ENCODE results near the gene CPHXL. TPM values are rescaled to one million over a fixed set of nuclear protein-coding genes. Genes with fewer than 3 reads are reported as not detected.
A peak's percentile ranks its signal among the peaks of the same experiment; 100 is the strongest.

The CPHXL gene
- total RNA-seq, 3 donors from 2014 or later = not detected

GRCh38 chr16:75762746-75763145, 36.5 kb upstream of the CPHXL start:
- intact Hi-C loops (cut with DNase I, micrococcal nuclease) = loop anchor here in 1 of 2 donors (10.0 kb wide), 1 partner anchor 138 kb away; the partner anchor contains the start of gene ADAT1
- DNase-seq (no peak), ATAC-seq (no peak)
- Histone ChIP-seq H3K4me3 (no peak overlapping the region), H3K9me3 (no peaks in the 10 kb centered on the region), H3K4me1 (ENCODE audit: low read depth) (no peaks in the 10 kb centered on the region), H3K36me3 (ENCODE audit: low read depth) (no peaks in the 10 kb centered on the region)
- TF ChIP-seq, protein P1, sequence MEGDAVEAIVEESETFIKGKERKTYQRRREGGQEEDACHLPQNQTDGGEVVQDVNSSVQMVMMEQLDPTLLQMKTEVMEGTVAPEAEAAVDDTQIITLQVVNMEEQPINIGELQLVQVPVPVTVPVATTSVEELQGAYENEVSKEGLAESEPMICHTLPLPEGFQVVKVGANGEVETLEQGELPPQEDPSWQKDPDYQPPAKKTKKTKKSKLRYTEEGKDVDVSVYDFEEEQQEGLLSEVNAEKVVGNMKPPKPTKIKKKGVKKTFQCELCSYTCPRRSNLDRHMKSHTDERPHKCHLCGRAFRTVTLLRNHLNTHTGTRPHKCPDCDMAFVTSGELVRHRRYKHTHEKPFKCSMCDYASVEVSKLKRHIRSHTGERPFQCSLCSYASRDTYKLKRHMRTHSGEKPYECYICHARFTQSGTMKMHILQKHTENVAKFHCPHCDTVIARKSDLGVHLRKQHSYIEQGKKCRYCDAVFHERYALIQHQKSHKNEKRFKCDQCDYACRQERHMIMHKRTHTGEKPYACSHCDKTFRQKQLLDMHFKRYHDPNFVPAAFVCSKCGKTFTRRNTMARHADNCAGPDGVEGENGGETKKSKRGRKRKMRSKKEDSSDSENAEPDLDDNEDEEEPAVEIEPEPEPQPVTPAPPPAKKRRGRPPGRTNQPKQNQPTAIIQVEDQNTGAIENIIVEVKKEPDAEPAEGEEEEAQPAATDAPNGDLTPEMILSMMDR (IDR thresholded peaks at IDR 0.05) = no peak

GRCh38 chr16:75761108-75761507, 34.8 kb upstream of the CPHXL start:
- no peaks in the 10 kb centered on the region for H3K4me1 ChIP-seq (ENCODE audit: low read depth)
- intact Hi-C loops (cut with DNase I, micrococcal nuclease) = loop anchor here in 1 of 2 donors (10.0 kb wide), 1 partner anchor 136 kb away; the partner anchor contains the start of gene ADAT1
- no peaks in the 10 kb centered on the region for H3K9me3 ChIP-seq
- no peak for DNase-seq
- no peak for ATAC-seq
- TF ChIP-seq, protein P1 (IDR thresholded peaks at IDR 0.05) = no peak
- H3K4me3 ChIP-seq = no peak overlapping the region
- H3K36me3 ChIP-seq (ENCODE audit: low read depth) = no peaks in the 10 kb centered on the region

- H3K4me1 ChIP-seq (ENCODE audit: low read depth) = no peaks in the 10 kb centered on the region
- TF ChIP-seq, protein P1 (IDR thresholded peaks at IDR 0.05) = no peak
- DNase-seq (no peak), ATAC-seq (no peak)
- no peaks in the 10 kb centered on the region for H3K36me3 ChIP-seq (ENCODE audit: low read depth)
- no peak overlapping the region for H3K4me3 ChIP-seq
- intact Hi-C loops (cut with DNase I, micrococcal nuclease) = loop anchor here in 1 of 2 donors (10.0 kb wide), 1 partner anchor 135 kb away; the partner anchor contains the start of gene ADAT1
- H3K9me3 ChIP-seq = no peaks in the 10 kb centered on the region
These were observed 33.8 kb upstream of the CPHXL start for GRCh38 chr16:75760018-75760519.

- no peaks in the 10 kb centered on the region for H3K9me3 ChIP-seq
- DNase-seq = no peak
- H3K4me3 ChIP-seq = no peak overlapping the region
- H3K36me3 ChIP-seq (ENCODE audit: low read depth) = no peaks in the 10 kb centered on the region
- no peaks in the 10 kb centered on the region for H3K4me1 ChIP-seq (ENCODE audit: low read depth)
- ATAC-seq = no peak
- intact Hi-C loops (cut with DNase I, micrococcal nuclease) = loop anchor here in 1 of 2 donors (10.0 kb wide), 1 partner anchor 103 kb away; no protein-coding TSS in a partner anchor
- TF ChIP-seq, protein P1 (IDR thresholded peaks at IDR 0.05) = no peak
These were observed 31.9 kb upstream of the CPHXL start for GRCh38 chr16:75758215-75758614.

DNA sequence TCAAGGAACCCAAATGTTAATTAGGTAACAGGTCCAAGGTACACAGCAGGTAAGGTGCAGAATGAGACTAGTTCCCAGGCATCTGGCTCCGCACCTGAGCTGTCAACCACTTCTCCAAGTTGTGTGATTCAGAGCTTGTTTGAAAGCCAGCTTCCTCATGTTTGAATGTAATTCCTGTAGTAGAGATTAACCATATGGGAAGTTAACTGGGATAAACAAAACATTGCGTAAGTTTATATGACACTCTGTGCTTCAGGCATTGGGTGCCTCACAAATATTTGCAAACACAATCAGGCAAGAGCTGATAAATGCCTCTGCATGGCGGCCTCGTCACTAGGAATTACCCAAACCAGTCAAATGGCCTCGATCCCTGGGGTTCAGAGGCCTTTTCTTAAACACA, 27.9 kb upstream of the CPHXL start:
- TF ChIP-seq, protein P1 (IDR thresholded peaks at IDR 0.05) = no peak
- Histone ChIP-seq H3K9me3 (no peaks in the 10 kb centered on the region), H3K4me1 (ENCODE audit: low read depth) (peaks cover 5% of the 10 kb centered on the region), H3K4me3 (no peak overlapping the region), H3K36me3 (ENCODE audit: low read depth) (no peaks in the 10 kb centered on the region)
- DNase-seq (peak in 2 of 3 donors; percentile 37 to 51), ATAC-seq (peak; percentile 92)
- intact Hi-C loops (cut with DNase I, micrococcal nuclease) = loop anchor here in 1 of 2 donors (10.0 kb wide), 1 partner anchor 99 kb away; no protein-coding TSS in a partner anchor
